Neural progenitor cell (in vitro differentiated cells): ENCODE data around the gene NEB.

Experiments
- EZH2phosphoT487 ChIP-seq: fragments of 200-600 bp; sonication (generic); IDR thresholded peaks from 2 replicates; pipeline ENCODE4 v1.6.1; 2017; ENCODE audit warnings: antibody characterized with exemption
- TF ChIP-seq, protein P1 (sequence below): fragments of 200-600 bp; sonication (generic); IDR thresholded peaks from 2 replicates; pipeline ENCODE4 v1.5.1; 2017; ENCODE audit warnings: antibody characterized with exemption, mild to moderate bottlenecking

DNA sequence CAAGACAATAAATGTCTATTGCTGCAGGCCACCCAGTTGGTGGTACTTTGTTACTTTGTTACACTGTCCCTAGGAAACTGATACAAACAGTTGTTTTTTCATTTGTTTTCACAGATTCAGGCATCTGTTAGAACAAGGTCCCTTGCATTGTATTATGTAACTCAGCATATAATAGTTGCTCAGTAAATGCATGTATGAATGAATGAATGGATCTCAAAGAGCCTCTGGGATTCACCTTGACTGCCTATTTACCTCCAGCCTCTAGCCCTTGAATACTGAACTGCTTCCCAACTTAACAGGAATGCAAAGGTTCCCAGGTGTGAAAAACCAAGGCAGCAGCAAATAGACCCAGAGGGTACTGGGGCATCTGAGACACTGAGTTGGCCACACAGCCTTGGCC is 27.4 kb upstream of the NEB start:
- TF ChIP-seq, protein P1, sequence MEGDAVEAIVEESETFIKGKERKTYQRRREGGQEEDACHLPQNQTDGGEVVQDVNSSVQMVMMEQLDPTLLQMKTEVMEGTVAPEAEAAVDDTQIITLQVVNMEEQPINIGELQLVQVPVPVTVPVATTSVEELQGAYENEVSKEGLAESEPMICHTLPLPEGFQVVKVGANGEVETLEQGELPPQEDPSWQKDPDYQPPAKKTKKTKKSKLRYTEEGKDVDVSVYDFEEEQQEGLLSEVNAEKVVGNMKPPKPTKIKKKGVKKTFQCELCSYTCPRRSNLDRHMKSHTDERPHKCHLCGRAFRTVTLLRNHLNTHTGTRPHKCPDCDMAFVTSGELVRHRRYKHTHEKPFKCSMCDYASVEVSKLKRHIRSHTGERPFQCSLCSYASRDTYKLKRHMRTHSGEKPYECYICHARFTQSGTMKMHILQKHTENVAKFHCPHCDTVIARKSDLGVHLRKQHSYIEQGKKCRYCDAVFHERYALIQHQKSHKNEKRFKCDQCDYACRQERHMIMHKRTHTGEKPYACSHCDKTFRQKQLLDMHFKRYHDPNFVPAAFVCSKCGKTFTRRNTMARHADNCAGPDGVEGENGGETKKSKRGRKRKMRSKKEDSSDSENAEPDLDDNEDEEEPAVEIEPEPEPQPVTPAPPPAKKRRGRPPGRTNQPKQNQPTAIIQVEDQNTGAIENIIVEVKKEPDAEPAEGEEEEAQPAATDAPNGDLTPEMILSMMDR = no peak
- TF ChIP-seq EZH2phosphoT487 = no peak
